Measurements from ENCODE around the gene LRRC1.

- TF ChIP-seq ZNF274 (IDR thresholded peaks at IDR 0.05; ENCODE audit: low read depth, low read length) = no peak
- TF ChIP-seq SUZ12 (IDR thresholded peaks at IDR 0.05; ENCODE audit: extremely low read depth, insufficient read depth, insufficient read length) = no peak
- no peak for TF ChIP-seq YY1 (IDR thresholded peaks at IDR 0.05; ENCODE audit: insufficient read depth, insufficient read length)
Observed at GRCh38 chr6:53815381-53816119, 20.7 kb downstream of the LRRC1 start.

Measured in NT2/D1 (cell line).